HepG2 (cell line): ENCODE results near the gene DBN1. TPM values are rescaled to one million over a fixed set of nuclear protein-coding genes. Genes with fewer than 3 reads are reported as not detected.

Experiments
- CBX1 ChIP-seq: IDR thresholded peaks from one replicate; pipeline ENCODE4 v1.6.1; 2016; ENCODE audit warnings: antibody characterized with exemption, low read depth
- HNF4G ChIP-seq, 2 experiments: sonication (generic) in 1 of 2; formaldehyde crosslinking in 1 of 2; IDR thresholded peaks; 2 replicates each; pipeline versions ENCODE4 v1.4.0 to v1.6.1; 2011 to 2020; ENCODE audit warnings: borderline replicate concordance in 2 of 2, low read depth in 2 of 2, mild to moderate bottlenecking in 2 of 2, low read length in 1 of 2, missing genetic modification reagents in 1 of 2, moderate library complexity in 1 of 2
- IKZF4 ChIP-seq: sonication (generic); formaldehyde crosslinking; IDR thresholded peaks from 2 replicates; pipeline ENCODE4 v1.5.1; 2020; ENCODE audit warnings: borderline replicate concordance, mild to moderate bottlenecking, low read depth, missing genetic modification reagents; ENCODE audit errors: not compliant biosample characterization
- KDM2A ChIP-seq: sonication (generic); formaldehyde crosslinking; IDR thresholded peaks from 2 replicates; pipeline ENCODE4 v1.4.0; 2020; ENCODE audit warnings: low read depth, missing genetic modification reagents, borderline replicate concordance
- MAZ ChIP-seq, 2 experiments: sonication (generic) in 1 of 2; formaldehyde crosslinking in 1 of 2; IDR thresholded peaks; 2 replicates each; pipeline versions ENCODE4 v1.5.0 to v1.6.1; 2012 to 2020; ENCODE audit warnings: low read depth in 2 of 2, mild to moderate bottlenecking in 2 of 2, borderline replicate concordance in 1 of 2, improper control_type of control experiment in 1 of 2, low read length in 1 of 2, missing genetic modification reagents in 1 of 2, moderate library complexity in 1 of 2
- POLR2AphosphoS5 ChIP-seq: IDR thresholded peaks from 2 replicates; pipeline ENCODE4 v1.6.1; 2012; ENCODE audit warnings: low read depth, low read length
- SALL1 ChIP-seq: sonication (generic); formaldehyde crosslinking; IDR thresholded peaks from 2 replicates; pipeline ENCODE4 v1.8.0; 2022; ENCODE audit warnings: mild to moderate bottlenecking, missing genetic modification reagents
- SOX5 ChIP-seq: IDR thresholded peaks from 2 replicates; pipeline ENCODE4 v1.6.1; 2016; ENCODE audit warnings: borderline replicate concordance
- U2AF1 ChIP-seq: fragments of 200-400 bp; formaldehyde crosslinking; optimal IDR thresholded peaks from 2 replicates; pipeline ENCODE3; 2017; ENCODE audit warnings: mild to moderate bottlenecking, low read depth, low read length
- XRCC5 ChIP-seq: fragments of 200-400 bp; formaldehyde crosslinking; optimal IDR thresholded peaks from 2 replicates; pipeline ENCODE3; 2017; ENCODE audit warnings: mild to moderate bottlenecking, low read length
- YY1 ChIP-seq: IDR thresholded peaks from 2 replicates; pipeline ENCODE4 v1.6.1; 2011; ENCODE audit warnings: low read length, low read depth, moderate library complexity, mild to moderate bottlenecking; ENCODE audit not compliant: insufficient read depth, insufficient replicate concordance
- ZNF331 ChIP-seq: sonication (generic); formaldehyde crosslinking; IDR thresholded peaks from 2 replicates; pipeline ENCODE4 v1.4.0; 2020; ENCODE audit warnings: missing genetic modification reagents
- ZNF672 ChIP-seq: sonication (generic); formaldehyde crosslinking; IDR thresholded peaks from 2 replicates; pipeline ENCODE4 v1.8.1; 2022; ENCODE audit warnings: missing genetic modification reagents
- ZNF766 ChIP-seq: sonication (generic); formaldehyde crosslinking; IDR thresholded peaks from 2 replicates; pipeline ENCODE4 v1.5.0; 2020; ENCODE audit warnings: missing genetic modification reagents, borderline replicate concordance
- ZNF768 ChIP-seq: sonication (generic); formaldehyde crosslinking; IDR thresholded peaks from 2 replicates; pipeline ENCODE4 v1.4.0; 2020; ENCODE audit warnings: missing genetic modification reagents
- ZSCAN25 ChIP-seq: sonication (generic); formaldehyde crosslinking; IDR thresholded peaks from 2 replicates; pipeline ENCODE4 v1.8.0; 2022; ENCODE audit warnings: mild to moderate bottlenecking, missing genetic modification reagents
- polyA plus RNA-seq, 8 experiments: library from polyadenylated mRNA; depleted of rRNA in 3 of 8; stranded (reverse) in 7 of 8; unstranded in 1 of 8; fragments of >200 nt; fragmentation: Illumina TruSeq in 4 of 8; extraction: Trizol in 4 of 8; gene quantifications; 2 replicates each; pipeline versions ENCODE4 v1.2.1 to v1.2.3, GENCODE V29; 2011 to 2016; ENCODE audit warnings: low read depth in 4 of 8, missing spikeins in 1 of 8, mixed read lengths in 1 of 8; ENCODE audit not compliant: insufficient read depth in 1 of 8
- total RNA-seq, 5 experiments: library from RNA; depleted of rRNA; stranded (reverse); fragments of >200 nt; fragmentation: Illumina TruSeq; extraction: Trizol; gene quantifications; 2 replicates each; pipeline ENCODE4 v1.2.3, GENCODE V29; 2016; ENCODE audit warnings: low read depth in 1 of 5
- TF ChIP-seq, protein P1 (sequence below): sonication (generic); formaldehyde crosslinking; IDR thresholded peaks from 2 replicates; pipeline ENCODE4 v1.5.0; 2020; ENCODE audit warnings: mild to moderate bottlenecking, missing genetic modification reagents, moderate library complexity
- TF ChIP-seq, protein P2 (sequence below): sonication (generic); formaldehyde crosslinking; IDR thresholded peaks from 2 replicates; pipeline ENCODE4 v1.5.0; 2020; ENCODE audit warnings: mild to moderate bottlenecking, missing genetic modification reagents, borderline replicate concordance
- TF ChIP-seq, protein P3 (sequence below): IDR thresholded peaks from 2 replicates; pipeline ENCODE4 v1.6.1; 2016; ENCODE audit warnings: missing genetic modification reagents, missing compliant biosample characterization
- TF ChIP-seq, protein P4 (sequence below): sonication (generic); formaldehyde crosslinking; IDR thresholded peaks from 2 replicates; pipeline ENCODE4 v1.4.0; 2020; ENCODE audit warnings: missing genetic modification reagents, low read depth, mild to moderate bottlenecking, borderline replicate concordance
- TF ChIP-seq, protein P5 (sequence below): sonication (generic); formaldehyde crosslinking; IDR thresholded peaks from 2 replicates; pipeline ENCODE4 v1.4.0; 2020; ENCODE audit warnings: missing genetic modification reagents

Gene DBN1
- total and polyA plus RNA-seq, 2 of the 13 experiments (the other 11 are each of a cell fraction or from before 2014, with no cell fraction given) = 27.0 to 37.3 TPM

DNA sequence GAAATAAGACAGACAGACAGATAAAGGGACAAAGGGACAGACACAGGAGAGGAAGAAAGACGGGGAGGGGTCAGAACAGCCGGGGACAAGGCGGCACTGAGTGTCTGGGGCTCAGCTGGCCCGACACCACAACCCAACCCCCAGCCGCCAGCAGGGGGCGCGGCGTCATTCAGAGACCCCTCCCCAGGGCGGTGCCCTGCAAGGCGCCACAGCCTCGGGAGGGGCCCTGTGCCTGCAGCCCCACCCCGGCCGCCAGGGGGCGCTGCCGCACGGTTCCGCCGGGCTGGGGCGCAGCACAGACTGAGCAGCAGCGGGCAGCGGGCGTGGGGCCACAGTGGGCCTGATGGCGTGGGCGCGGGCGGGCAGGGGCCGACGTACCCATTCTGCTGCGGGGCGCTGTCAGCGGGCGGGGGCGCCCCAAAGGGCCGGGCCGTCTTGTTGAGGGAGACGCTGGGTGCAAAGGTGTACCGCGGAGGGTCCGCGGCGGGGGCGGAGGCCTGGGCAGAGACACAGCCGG, 18.1 kb upstream of the DBN1 start (continued):
- TF ChIP-seq, protein P1, sequence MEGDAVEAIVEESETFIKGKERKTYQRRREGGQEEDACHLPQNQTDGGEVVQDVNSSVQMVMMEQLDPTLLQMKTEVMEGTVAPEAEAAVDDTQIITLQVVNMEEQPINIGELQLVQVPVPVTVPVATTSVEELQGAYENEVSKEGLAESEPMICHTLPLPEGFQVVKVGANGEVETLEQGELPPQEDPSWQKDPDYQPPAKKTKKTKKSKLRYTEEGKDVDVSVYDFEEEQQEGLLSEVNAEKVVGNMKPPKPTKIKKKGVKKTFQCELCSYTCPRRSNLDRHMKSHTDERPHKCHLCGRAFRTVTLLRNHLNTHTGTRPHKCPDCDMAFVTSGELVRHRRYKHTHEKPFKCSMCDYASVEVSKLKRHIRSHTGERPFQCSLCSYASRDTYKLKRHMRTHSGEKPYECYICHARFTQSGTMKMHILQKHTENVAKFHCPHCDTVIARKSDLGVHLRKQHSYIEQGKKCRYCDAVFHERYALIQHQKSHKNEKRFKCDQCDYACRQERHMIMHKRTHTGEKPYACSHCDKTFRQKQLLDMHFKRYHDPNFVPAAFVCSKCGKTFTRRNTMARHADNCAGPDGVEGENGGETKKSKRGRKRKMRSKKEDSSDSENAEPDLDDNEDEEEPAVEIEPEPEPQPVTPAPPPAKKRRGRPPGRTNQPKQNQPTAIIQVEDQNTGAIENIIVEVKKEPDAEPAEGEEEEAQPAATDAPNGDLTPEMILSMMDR = peak; percentile 83
- peak; percentile 53; the same call in 1 of the 2 replicates for TF ChIP-seq MAZ (IDR thresholded peaks at IDR 0.05; ENCODE audit: borderline replicate concordance, low read depth, low read length)
- peak; percentile 78 for TF ChIP-seq MAZ (CRISPR knock-in tag; IDR thresholded peaks at IDR 0.05; ENCODE audit: low read depth)
- TF ChIP-seq CBX1 = no peak
- TF ChIP-seq ZNF331 (CRISPR knock-in tag) = peak; percentile 85
- no peak for TF ChIP-seq ZNF672 (CRISPR knock-in tag)
- TF ChIP-seq SOX5 (CRISPR knock-in tag) = no peak
- no peak for TF ChIP-seq IKZF4 (CRISPR knock-in tag)
- TF ChIP-seq KDM2A (CRISPR knock-in tag) = peak; percentile 42; the same call in 1 of the 2 replicates
- no peak for TF ChIP-seq ZSCAN25 (CRISPR knock-in tag)
- TF ChIP-seq, protein P2, sequence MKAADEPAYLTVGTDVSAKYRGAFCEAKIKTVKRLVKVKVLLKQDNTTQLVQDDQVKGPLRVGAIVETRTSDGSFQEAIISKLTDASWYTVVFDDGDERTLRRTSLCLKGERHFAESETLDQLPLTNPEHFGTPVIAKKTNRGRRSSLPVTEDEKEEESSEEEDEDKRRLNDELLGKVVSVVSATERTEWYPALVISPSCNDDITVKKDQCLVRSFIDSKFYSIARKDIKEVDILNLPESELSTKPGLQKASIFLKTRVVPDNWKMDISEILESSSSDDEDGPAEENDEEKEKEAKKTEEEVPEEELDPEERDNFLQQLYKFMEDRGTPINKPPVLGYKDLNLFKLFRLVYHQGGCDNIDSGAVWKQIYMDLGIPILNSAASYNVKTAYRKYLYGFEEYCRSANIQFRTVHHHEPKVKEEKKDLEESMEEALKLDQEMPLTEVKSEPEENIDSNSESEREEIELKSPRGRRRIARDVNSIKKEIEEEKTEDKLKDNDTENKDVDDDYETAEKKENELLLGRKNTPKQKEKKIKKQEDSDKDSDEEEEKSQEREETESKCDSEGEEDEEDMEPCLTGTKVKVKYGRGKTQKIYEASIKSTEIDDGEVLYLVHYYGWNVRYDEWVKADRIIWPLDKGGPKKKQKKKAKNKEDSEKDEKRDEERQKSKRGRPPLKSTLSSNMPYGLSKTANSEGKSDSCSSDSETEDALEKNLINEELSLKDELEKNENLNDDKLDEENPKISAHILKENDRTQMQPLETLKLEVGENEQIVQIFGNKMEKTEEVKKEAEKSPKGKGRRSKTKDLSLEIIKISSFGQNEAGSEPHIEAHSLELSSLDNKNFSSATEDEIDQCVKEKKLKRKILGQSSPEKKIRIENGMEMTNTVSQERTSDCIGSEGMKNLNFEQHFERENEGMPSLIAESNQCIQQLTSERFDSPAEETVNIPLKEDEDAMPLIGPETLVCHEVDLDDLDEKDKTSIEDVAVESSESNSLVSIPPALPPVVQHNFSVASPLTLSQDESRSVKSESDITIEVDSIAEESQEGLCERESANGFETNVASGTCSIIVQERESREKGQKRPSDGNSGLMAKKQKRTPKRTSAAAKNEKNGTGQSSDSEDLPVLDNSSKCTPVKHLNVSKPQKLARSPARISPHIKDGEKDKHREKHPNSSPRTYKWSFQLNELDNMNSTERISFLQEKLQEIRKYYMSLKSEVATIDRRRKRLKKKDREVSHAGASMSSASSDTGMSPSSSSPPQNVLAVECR (CRISPR knock-in tag) = peak; percentile 38; the same call in 1 of the 2 replicates
- TF ChIP-seq POLR2AphosphoS5 = no peak
- TF ChIP-seq, protein P3, sequence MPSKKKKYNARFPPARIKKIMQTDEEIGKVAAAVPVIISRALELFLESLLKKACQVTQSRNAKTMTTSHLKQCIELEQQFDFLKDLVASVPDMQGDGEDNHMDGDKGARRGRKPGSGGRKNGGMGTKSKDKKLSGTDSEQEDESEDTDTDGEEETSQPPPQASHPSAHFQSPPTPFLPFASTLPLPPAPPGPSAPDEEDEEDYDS (CRISPR knock-in tag) = no peak
- 0 out of 2 replicates have a peak, but pooled peaks have one; percentile 40 for TF ChIP-seq SALL1 (CRISPR knock-in tag)
- peak; percentile 93 for TF ChIP-seq ZNF768 (CRISPR knock-in tag)
- TF ChIP-seq HNF4G (IDR thresholded peaks at IDR 0.05; ENCODE audit: borderline replicate concordance, low read depth, low read length) = no peak
- no peak for TF ChIP-seq HNF4G (CRISPR knock-in tag; IDR thresholded peaks at IDR 0.05; ENCODE audit: borderline replicate concordance, low read depth)
- TF ChIP-seq YY1 = peak; percentile 59
- peak; percentile 93 for TF ChIP-seq XRCC5
- TF ChIP-seq, protein P4, sequence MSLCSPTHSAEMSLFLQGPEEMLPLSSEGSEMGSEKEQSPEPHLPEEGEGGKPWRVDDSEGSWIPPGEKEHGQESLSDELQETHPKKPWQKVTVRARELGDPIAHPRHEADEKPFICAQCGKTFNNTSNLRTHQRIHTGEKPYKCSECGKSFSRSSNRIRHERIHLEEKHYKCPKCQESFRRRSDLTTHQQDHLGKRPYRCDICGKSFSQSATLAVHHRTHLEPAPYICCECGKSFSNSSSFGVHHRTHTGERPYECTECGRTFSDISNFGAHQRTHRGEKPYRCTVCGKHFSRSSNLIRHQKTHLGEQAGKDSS (CRISPR knock-in tag) = peak; percentile 24; the same call in 1 of the 2 replicates
- TF ChIP-seq, protein P5, sequence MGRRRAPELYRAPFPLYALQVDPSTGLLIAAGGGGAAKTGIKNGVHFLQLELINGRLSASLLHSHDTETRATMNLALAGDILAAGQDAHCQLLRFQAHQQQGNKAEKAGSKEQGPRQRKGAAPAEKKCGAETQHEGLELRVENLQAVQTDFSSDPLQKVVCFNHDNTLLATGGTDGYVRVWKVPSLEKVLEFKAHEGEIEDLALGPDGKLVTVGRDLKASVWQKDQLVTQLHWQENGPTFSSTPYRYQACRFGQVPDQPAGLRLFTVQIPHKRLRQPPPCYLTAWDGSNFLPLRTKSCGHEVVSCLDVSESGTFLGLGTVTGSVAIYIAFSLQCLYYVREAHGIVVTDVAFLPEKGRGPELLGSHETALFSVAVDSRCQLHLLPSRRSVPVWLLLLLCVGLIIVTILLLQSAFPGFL = no peak
- TF ChIP-seq ZNF766 (CRISPR knock-in tag) = no peak
- no peak for TF ChIP-seq U2AF1
